T-helper 9 cell (primary cell): ENCODE data around the gene KIT.

ENCODE experiments used
- DNase-seq: peaks from one replicate; pipeline ENCODE4 v3.0.0-alpha.2; 2020

KIT gene

DNA sequence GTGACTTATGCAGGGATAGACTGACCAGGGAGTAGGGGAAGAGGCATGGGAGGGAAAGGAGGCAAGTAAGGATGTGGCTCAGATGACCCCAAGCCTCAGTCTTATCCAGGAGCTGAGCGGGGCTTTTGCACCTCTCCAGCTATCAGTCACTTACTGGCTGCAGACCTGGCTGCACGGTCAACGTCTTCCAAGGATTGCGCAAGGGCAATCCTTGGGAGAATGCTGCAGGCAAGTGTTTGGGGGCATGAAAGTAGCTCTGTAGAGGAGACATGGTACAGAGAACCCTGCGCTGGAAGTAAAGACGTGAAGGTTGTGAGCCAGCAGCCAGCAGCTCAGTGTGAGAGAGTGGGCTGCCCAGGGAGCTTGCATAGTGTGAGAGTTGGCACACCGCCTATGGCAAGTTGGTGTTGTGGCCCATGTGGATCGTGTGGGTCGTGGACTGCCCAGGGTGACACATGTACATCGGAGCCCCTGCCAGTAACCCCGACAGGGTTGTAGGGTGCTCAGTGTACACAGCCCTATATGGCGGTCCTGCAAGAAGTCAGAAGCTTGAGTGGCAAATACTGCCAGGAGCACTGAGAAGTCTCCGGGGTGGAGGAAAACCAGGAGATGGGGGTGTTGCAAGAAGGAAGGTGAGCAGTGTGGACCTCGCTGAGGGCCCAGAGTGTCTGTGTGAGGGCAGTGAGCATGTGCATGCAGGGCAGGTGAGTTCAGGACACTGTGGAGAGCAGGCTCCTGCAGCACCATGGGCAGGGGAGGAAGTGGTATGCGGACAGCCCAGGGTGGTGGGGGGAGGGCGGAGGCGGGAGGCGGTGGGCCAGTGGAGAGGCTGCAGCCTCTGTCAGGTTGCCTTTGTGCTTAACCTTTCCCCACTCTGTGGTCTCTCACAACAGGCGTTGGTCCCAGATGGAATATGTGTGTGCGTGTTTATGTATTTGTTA, 50.9 kb downstream of the KIT start:
- DNase-seq, result no peak

DNA sequence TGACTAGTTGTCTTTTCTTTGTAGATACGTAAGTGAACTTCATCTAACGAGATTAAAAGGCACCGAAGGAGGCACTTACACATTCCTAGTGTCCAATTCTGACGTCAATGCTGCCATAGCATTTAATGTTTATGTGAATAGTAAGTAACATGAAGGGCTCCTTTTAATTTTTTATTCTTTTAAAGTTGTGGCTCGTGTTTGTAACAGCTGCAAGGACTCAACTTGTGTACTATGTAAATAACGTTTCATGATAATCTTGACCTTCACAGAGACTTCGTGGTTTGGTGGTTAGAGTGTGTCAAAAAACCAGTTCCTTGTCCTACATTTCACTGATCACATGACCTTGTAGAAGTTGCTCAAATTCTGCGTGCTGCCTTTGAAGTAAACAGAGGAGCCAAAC, 51.6 kb downstream of the KIT start:
- DNase-seq, result no peak

DNA sequence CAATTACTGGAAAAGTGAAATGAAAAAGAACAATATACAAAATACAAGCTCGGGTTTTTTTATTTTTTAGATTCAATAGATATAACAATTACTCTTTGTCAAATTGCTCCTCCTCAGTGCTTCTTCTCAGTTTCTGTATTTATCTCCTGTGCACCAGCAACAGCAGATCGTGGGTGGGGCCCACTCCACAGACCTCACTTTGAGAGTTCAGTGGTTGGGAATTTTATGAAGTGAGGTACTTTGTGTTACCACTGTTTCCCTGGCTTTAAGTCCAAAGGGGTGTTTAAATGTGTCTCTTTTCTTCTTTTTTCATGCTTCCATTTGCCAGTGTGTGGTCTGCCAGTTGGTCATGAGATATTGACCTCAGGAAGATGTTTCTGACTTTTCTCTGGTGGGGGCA, 54.4 kb downstream of the KIT start:
- no peak for DNase-seq

DNA sequence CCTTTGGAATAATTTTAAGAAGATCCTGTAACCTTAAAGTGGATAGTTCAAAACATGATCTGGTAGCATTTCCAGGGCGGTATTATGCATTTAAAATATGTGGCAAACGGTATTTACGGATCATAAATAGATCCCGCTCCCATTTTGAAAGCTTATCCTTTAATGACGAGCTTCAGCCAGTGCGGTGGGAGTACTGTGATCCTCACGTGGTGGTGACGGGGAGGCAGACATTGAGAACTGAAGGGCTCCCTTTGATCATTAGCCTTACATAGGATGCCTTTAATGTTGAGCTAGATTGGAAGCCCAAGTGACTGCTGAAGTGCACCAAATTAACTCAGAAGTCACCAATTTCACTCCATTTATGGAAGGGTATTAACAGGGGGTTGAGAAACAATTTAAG, 56.9 kb downstream of the KIT start:
- no peak for DNase-seq

DNA sequence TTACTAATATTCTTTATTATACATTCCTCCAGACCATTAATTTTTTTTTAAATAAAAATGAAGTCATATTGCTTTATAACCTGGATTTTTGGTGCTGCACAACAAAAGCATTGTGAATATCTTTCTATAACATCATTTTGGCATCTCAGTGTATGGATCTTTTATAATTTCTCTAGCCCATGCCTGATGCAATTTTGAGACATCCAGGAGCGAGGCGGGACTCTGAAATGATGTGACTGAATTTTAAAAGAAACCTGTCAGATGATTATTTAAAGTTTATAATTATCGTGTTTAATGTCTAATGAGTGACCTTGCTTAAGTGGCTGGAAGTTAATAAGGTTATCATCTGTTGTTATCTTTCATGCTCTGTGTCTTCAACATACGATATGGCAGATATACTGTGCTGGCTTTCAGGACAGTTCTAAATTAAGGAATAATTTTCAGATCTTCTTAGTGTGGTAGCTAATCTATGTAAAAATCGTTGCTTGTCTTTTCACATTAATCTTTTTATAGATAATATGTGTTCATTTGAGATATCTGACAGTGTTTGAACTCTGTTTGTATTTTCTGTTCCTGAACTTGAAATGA, 58.8 kb downstream of the KIT start:
- DNase-seq, result no peak

DNA sequence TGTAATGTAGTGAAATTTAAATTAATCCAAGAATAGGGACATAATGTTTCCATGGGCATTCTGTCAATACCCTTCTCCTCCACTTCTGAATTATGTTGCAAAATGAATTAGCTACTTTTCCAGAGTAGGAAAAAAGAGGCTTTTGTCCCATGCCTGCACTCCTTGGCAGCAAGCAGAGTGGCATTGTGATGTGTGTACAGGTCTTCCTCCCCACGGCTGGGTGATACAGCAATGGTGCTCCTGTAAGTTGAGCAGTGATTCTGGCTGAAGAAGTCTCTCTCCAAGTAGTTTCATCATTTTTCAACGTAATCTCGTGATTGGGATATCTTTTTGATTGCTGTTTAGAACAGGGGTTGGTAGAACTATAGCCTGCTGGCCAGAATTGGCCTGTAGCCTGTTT, 59.9 kb downstream of the KIT start:
- no peak for DNase-seq

DNA sequence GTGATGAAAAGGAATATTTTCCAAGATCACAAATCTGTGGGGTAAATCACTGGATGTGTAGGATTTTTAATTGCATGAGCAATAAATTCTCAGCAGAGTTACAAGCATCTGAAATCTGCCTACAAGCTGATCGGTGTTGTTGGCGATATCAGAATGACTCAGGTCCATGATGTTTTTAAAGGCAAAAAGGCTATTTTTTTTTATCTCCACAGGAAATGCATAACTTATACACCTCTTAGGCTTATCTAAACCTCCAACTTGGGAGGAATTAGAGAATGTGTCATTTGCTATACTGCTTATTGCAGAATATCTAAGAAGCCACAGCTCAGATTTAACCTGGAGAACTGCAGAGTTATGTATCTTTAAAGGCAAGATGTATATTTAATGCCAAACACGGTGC, 61.6 kb downstream of the KIT start:
- DNase-seq, result no peak

DNA sequence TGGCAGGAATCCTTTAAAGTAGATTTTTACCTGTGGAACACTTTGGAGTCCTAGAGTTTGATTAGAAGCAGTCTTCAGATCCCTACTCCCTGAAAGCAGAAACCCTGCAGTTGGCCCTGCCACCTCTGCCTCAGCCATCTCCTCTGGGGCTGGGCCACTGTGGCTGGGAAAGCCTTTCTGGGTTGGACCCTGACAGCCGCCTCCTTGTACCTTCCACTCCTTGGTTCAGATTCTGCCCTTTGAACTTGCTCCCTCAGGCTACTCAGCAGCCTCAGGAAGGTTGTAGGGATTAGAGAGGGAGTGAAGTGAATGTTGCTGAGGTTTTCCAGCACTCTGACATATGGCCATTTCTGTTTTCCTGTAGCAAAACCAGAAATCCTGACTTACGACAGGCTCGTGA, 65.5 kb downstream of the KIT start:
- DNase-seq, result no peak

DNA sequence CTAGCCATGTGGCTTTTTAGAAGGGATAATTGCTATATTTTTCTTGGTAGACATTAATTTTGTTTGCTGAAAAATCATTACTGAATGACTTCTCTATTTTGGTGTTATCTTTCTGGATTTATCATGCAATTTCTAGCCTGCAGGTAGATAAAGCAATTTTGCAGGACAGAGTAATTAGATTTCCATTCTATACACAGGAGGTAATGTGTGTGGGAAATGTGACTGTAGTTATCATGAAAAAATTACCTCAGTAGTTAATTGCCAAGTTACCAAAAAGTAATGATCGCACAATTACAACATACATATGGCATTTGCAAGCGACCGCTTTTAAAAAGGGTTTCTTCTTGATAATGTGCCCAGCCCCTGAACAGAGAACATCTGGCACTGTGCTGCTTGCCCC, 66.1 kb downstream of the KIT start:
- no peak for DNase-seq

DNA sequence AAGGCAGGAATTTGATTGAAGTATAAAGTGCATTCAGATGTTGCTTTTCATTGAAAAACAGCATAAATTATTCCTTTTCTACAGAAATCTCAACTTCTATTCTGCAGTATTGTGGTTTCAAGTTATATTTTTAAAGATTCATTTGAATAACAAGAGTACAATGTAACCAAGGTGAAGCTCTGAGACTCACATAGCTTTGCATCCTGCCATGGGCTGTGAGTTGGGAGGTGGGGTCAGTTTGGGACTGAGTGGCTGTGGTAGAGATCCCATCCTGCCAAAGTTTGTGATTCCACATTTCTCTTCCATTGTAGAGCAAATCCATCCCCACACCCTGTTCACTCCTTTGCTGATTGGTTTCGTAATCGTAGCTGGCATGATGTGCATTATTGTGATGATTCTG, 69.2 kb downstream of the KIT start:
- no peak for DNase-seq

DNA sequence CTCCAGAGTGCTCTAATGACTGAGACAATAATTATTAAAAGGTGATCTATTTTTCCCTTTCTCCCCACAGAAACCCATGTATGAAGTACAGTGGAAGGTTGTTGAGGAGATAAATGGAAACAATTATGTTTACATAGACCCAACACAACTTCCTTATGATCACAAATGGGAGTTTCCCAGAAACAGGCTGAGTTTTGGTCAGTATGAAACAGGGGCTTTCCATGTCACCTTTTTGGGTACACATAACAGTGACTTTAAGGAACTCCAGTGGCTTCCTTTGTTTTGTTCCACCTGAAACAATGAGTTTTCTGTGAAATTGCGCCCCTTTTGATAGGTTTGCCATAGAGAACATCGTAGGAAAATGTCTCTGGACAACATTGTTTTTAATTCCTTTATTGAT, 69.6 kb downstream of the KIT start:
- DNase-seq, result no peak

DNA sequence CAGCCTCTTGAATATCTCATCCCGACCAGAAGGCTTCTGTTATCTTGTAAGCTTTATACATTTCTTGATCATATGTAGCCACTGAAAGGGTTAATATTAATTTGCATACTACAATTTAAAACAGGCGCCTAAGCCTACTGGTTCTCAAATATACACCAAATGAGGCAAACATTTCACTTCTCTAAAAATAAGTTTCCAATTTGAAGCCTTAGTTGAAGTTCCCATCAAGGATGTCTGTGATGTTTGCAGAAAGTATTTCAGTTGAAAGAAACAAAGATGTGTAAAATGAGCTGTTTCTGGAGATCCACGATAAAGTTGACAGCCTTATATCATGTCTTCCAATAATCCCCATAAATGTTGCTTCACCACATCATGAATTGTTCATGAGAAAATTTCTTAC, 70.6 kb downstream of the KIT start:
- DNase-seq, result no peak

DNA sequence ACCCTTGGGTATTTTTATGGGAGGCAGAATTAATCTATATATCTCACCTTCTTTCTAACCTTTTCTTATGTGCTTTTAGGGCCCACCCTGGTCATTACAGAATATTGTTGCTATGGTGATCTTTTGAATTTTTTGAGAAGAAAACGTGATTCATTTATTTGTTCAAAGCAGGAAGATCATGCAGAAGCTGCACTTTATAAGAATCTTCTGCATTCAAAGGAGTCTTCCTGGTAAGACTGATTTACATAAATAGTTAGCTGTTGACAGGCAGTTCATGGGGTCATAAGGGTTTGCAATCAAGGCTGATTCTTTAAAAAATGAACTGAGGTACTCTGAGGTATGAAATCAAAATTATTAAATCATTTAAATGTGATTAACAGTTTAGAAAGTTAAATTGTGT, 71.5 kb downstream of the KIT start:
- DNase-seq, result no peak

DNA sequence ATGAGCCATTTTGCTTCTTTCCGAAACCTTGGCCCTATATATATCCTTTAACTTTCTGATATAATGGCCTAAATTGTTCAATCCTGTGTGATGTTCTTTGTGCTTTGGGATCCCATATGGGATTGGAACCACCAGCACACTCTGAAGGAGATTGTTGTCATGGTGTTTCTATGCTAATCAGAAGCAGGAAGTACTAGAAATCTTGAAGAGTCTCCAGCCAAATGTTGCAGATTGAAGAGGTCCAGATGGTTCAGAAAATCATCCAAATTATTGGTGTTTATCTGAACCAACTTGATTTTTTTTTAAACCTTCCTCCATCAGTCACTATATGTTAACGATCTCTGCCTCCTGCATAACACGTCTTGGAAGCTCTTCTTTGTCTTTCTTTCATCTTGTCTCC, 72.8 kb downstream of the KIT start:
- no peak for DNase-seq

DNA sequence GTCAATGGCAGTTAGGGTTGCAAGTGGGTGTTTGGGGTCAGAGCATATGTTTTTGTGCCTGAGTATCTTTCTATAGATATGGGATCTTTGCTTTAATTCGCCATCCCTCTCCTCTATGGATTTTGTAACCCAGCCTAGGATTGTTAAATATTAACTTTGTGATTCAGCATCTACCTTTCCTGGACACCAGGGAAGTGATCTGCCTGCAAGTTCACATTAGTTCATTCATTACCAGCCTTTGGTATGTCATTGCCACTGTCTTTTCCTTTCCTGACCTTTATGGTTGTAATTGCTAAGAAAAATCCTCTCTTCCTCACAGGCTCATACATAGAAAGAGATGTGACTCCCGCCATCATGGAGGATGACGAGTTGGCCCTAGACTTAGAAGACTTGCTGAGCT, 73.8 kb downstream of the KIT start:
- DNase-seq, result no peak

DNA sequence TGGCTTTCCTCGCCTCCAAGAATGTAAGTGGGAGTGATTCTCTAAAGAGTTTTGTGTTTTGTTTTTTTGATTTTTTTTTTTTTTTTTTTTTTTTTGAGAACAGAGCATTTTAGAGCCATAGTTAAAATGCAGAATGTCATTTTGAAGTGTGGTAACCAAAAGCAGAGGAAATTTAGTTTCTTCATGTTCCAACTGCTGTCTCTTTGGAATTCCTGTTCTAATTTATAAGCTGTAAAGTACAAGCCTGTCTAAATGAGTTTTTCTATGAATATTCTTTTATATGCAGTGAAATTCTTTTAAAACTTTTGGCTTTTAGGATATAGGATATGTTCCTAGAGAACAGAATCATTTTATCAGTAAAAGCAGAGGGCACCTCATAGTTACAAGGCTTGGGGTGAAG, 74.2 kb downstream of the KIT start:
- no peak for DNase-seq

DNA sequence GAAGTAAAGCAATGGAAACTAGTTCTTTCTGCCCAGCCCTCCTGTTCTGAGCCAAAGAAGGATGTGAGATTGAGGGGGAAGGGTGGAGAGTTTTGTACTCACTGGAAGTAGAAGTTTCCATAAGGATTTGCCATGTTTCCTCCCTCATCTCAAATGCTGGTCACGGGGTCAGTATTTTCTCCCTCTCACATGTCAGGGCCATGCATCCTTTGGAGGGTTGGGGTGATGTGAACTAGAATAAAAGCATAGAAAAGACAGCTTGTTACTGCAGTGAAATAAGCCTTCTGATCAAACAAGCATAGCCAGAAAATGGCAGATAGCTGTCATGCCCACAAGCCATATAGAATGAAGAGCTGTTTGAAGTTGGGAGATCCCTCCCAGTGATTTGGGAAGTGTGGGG, 79.7 kb downstream of the KIT start:
- no peak for DNase-seq

DNA sequence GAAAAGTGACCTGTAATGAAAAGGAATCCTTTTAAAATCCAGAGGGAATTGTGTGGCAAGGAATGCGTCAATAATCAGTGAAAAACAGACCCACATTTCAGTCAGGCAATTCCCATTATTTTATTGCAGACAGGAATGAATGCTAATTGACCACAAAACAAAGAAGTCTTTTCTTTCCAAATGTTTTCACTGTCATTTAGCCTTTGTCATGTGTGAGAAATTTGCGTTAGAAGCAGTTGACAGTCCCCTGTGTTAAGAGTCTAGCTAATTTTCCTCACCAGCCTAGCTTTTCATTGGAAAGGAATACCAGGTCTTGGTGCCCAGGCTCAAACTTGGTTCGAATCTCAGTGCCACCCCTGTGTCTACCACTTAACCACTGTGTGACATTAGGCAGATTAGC, 83.4 kb downstream of the KIT start:
- no peak for DNase-seq

DNA sequence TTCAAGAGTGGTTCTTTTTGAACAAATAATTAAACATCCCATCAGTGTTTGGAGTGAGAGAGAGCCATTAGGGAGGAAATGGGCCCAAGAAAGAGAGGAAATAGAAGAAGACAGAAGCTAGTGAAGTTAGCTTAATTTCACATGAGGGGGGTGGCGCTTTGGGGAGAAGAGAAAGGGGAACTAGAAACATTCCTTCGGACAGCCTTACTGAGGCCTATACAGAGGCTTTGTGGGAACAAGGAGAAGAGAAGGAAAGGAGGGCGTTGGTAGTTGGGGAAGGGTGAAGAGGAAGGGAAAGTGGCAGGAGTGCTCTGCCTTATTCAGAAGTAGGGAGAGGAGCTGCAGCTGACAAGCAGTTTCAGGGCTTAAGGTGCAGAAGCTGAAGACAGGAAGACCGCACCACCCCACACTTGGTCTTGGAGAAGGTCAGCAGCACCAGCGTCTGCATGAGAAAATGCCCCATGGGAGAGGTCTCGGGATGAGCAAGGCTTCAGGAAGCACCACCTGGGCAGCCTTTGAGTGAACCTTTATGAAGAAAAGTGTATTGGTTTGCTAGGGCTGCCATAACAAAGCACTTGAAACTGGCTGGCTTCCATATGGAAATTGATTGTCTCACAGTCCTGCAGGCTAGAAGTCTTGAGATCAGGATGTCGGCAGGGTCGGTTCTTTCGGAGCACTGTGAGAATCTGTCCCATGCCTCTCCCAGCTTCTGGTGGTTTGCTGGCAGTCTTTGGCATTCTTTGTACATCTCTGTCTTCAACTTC, 85.1 kb downstream of the KIT start:
- DNase-seq, result no peak

DNA sequence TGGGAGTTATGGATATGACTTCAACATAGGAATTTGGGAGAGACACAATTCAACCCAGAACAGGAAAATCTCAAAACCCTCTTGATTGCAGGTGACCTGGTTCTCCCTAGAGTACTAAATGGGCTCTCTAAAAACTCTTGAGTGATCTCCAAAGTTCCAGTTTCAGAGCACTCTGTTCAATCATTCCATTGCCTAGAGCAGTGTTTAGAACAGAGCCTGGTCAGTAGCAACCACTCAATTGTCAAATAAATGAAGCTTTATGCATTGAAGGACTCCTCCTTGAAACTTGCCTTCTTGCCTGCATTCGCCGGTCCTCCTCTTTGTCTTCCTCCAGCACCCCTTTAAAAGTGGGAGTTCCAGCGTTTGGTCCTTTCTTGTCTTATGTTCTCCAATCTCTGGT, 85.8 kb downstream of the KIT start:
- no peak for DNase-seq

DNA sequence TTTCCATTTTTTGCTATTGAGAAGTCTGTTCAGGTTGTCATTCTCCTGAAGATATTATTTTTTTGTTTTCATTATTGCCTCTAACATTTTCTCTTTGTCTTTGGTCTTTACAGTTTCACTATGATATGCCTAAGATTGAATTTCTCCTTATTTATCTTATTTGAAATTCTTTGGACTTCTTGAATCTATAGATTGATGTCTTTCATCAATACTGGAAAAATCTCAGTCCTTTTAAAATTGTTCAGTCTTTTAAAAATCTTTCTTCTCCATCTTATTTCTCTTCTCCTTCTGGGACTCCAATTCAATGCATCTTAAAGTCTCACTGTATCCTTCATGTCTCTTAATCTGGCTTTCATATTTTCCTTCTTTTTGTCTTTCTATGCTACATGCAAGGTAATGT, 86.7 kb downstream of the KIT start:
- DNase-seq, result no peak

DNA sequence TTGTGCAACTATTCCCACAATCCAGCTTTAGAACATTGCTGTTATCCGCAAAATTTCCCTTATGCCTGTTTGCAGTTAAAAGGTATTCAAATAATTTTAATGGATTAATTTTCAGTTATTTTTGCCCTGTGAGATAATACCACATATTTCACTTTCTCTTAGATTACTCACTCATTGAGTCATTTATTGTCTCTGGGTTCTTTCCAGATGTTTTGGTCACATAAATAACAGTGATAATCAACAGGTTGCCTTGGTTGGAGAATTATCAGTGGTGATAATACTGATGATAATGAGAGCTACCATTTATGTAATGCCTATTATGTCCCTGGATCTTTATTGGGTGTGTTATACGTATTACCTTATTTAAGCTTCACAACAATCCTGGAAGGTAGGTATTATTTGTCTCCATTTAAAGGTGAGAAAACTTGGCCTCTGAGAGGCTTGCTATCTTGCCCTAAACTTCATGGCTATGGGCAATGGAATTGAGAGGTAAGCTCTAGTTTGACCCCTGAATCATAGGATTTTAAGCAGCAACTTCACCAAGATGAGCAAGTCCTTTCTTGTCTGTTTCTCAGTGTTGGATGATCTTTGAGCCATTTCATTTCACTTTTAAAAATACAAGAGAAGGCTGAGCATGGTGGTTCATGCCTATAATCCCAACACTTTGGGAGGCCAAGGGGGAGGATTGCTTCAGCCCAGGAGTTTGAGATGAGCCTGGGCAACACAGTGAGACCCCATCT, 87.4 kb downstream of the KIT start:
- DNase-seq, result no peak

DNA sequence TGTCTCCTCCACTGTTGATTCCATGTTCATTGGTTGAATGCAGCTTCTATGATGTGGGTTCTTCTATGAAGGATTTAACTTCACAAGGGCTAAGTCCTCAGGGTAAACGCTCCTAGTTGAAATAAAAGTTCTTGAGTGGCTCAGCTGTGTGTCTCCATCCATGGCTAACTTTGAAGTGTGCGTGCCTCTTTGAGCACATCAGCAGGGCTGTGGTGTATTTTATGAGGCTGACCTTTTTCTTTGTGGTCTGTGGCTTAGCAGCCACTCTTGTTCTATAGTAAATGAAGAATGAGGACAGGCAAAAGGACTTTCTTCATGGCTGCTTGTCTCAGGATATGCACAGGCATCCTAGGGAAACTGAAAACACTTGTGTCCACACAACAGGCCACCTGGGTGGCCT, 88.5 kb downstream of the KIT start:
- DNase-seq, result no peak
